SU-DHL-6 (cell line): ENCODE data around the gene PRR12.

Source experiments
- H2AFZ ChIP-seq: fragments of 200-600 bp; sonication (generic); 2 replicates; pipeline ENCODE4 v1.6.1; 2014; ENCODE audit warnings: low read depth, mild to moderate bottlenecking, moderate library complexity, mixed read lengths, antibody characterized with exemption, low read length; ENCODE audit not compliant: severe bottlenecking
- H3F3A ChIP-seq: fragments of 200-600 bp; shearing (Covaris generic); 2 replicates; pipeline ENCODE4 v1.6.0; 2016; ENCODE audit warnings: antibody characterized with exemption, mild to moderate bottlenecking; ENCODE audit not compliant: insufficient read depth
- H3K27ac ChIP-seq: fragments of 200-600 bp; sonication (generic); 2 replicates; pipeline ENCODE4 v1.5.1; 2016; ENCODE audit warnings: low read depth, mild to moderate bottlenecking, low read length, moderate library complexity, mixed read lengths
- H3K27me3 ChIP-seq: fragments of 200-600 bp; sonication (generic), shearing (Covaris generic); 2 replicates; pipeline ENCODE4 v1.6.0; 2014; ENCODE audit warnings: mild to moderate bottlenecking, low read length
- H3K36me3 ChIP-seq: fragments of 200-600 bp; sonication (generic); 2 replicates; pipeline ENCODE4 v1.6.1; 2014; ENCODE audit warnings: mild to moderate bottlenecking, low read length, mixed read lengths
- H3K4me2 ChIP-seq: fragments of 300-600, 200-600 bp; shearing (Covaris generic), sonication (generic); 2 replicates; pipeline ENCODE4 v1.6.0; 2014; ENCODE audit warnings: low read length, low read depth, mild to moderate bottlenecking; ENCODE audit not compliant: poor library complexity, severe bottlenecking
- H3K4me3 ChIP-seq: fragments of 200-600 bp; sonication (generic); 2 replicates; pipeline ENCODE4 v1.5.1; 2014; ENCODE audit warnings: antibody characterized with exemption, low read length, mild to moderate bottlenecking, mixed read lengths; ENCODE audit not compliant: insufficient read depth, poor library complexity, severe bottlenecking
- H3K79me2 ChIP-seq: fragments of 200-600 bp; sonication (generic); 2 replicates; pipeline ENCODE4 v1.6.1; 2014; ENCODE audit warnings: mild to moderate bottlenecking, low read length, moderate library complexity; ENCODE audit not compliant: insufficient read depth
- H3K9ac ChIP-seq: fragments of 200-600 bp; sonication (generic); 2 replicates; pipeline ENCODE4 v1.7.0; 2014; ENCODE audit warnings: mild to moderate bottlenecking, low read length
- H3K9me2 ChIP-seq: fragments of 200-600 bp; sonication (generic); replicated peaks from 2 replicates; pipeline ENCODE4 v1.6.1; 2014; ENCODE audit warnings: low read length; ENCODE audit not compliant: insufficient read depth
- H3K9me3 ChIP-seq: fragments of 200-600 bp; sonication (generic); 2 replicates; pipeline ENCODE4 v1.6.1; 2014; ENCODE audit warnings: low read length, mixed read lengths; ENCODE audit not compliant: insufficient read depth
- H4K20me1 ChIP-seq: fragments of 200-600 bp; sonication (generic); 2 replicates; pipeline ENCODE4 v1.6.1; 2014; ENCODE audit warnings: low read depth, mild to moderate bottlenecking, antibody characterized with exemption, low read length, moderate library complexity, mixed read lengths
- CTCF ChIP-seq: fragments of 200-600 bp; sonication (generic); IDR thresholded peaks from one replicate; pipeline ENCODE4 v1.5.1; 2017; ENCODE audit warnings: antibody characterized with exemption, mild to moderate bottlenecking, low read length, moderate library complexity; ENCODE audit not compliant: insufficient read depth, poor library complexity, severe bottlenecking
- EZH2phosphoT487 ChIP-seq: fragments of 200-600 bp; sonication (generic), shearing (Covaris generic); conservative IDR thresholded peaks from 2 replicates; pipeline ENCODE4 v1.6.1; 2018; ENCODE audit warnings: mild to moderate bottlenecking, antibody characterized with exemption, low read length, moderate library complexity, mixed read lengths

The PRR12 gene

DNA sequence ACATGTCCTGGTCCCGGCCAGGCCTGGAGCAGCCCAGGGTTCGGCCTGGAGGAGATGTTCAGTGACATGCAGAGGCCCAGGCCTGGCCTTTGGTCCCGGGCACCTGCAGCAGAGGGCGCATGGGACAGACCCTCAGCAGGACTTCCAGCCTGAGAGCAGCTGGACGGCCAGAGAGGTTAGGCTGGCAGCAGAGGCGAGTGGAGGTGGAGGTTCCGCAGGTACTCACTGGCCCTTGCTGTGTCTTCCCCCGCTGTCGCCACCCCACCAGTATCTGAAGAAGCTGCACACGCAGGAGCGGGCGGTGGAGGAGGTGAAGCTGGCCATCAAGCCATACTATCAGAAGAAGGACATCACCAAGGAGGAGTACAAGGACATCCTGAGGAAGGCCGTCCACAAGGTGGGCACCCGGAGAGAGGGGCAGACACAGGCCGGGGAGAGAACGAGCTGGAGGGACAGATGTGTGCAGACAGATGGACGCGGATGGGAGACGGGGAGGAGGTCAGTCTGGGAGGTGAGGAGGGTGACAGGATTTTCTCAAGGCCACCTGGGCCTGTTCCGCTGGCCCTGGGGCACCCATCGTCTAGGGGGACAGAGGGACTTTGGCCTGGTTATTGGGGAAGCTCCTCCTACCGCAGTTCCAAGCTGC, 66.6 kb downstream of the PRR12 start:
- Histone ChIP-seq H3K9me2 (no peaks in the 10 kb centered on the region), H4K20me1 (no peaks in the 10 kb centered on the region), H3F3A (0 out of 2 replicates have a peak, but pooled peaks cover 10% of the 10 kb centered on the region), H3K4me2 (no peak overlapping the region), H3K36me3 (0 out of 2 replicates have a peak, but pooled peaks cover 3% of the 10 kb centered on the region), H3K27ac (no peak overlapping the region), H3K9ac (no peak overlapping the region), H3K27me3 (no peaks in the 10 kb centered on the region), H2AFZ (no peak overlapping the region), H3K79me2 (no peaks in the 10 kb centered on the region), H3K9me3 (no peaks in the 10 kb centered on the region), H3K4me3 (no peak overlapping the region)
- TF ChIP-seq EZH2phosphoT487 (no peak), CTCF (no peak)

DNA sequence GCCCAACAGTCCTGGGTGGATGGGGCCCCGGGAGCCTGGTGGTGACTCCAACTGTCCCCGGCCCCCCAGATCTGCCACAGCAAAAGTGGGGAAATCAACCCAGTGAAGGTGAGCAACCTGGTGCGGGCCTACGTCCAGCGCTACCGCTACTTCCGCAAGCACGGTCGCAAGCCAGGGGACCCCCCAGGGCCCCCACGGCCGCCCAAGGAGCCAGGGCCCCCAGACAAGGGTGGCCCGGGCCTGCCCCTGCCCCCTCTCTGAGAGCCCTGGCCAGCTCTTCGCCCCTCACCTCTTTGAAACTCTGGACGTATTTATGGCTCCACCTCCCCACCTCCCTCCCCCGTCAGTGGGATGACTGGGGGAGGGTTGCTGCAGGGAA, 67.1 kb downstream of the PRR12 start:
- no peaks in the 10 kb centered on the region for H4K20me1 ChIP-seq
- peaks cover under 1% of the 10 kb centered on the region; the same call in 1 of the 2 replicates for H3K79me2 ChIP-seq
- no peaks in the 10 kb centered on the region for H3K9me3 ChIP-seq
- no peak overlapping the region for H3K4me3 ChIP-seq
- H3F3A ChIP-seq = 0 out of 2 replicates have a peak, but pooled peaks cover 10% of the 10 kb centered on the region
- H3K27ac ChIP-seq = no peak overlapping the region
- H3K4me2 ChIP-seq = no peak overlapping the region
- TF ChIP-seq CTCF (no peak), EZH2phosphoT487 (no peak)
- 0 out of 2 replicates have a peak, but pooled peaks cover 3% of the 10 kb centered on the region for H3K36me3 ChIP-seq
- H2AFZ ChIP-seq = no peak overlapping the region
- H3K9ac ChIP-seq = no peak overlapping the region
- H3K9me2 ChIP-seq = no peaks in the 10 kb centered on the region
- H3K27me3 ChIP-seq = no peaks in the 10 kb centered on the region

GRCh38 chr19:49658566-49659442, 67.8 kb downstream of the PRR12 start:
- no peaks in the 10 kb centered on the region for H3K27me3 ChIP-seq
- H3K9me3 ChIP-seq = no peaks in the 10 kb centered on the region
- no peak overlapping the region for H3K9ac ChIP-seq
- H3F3A ChIP-seq = 0 out of 2 replicates have a peak, but pooled peaks cover 10% of the 10 kb centered on the region
- H3K36me3 ChIP-seq = 0 out of 2 replicates have a peak, but pooled peaks cover 3% of the 10 kb centered on the region
- H3K27ac ChIP-seq = no peak overlapping the region
- H3K4me2 ChIP-seq = no peak overlapping the region
- no peak overlapping the region for H3K4me3 ChIP-seq
- H2AFZ ChIP-seq = no peak overlapping the region
- H4K20me1 ChIP-seq = no peaks in the 10 kb centered on the region
- H3K9me2 ChIP-seq = no peaks in the 10 kb centered on the region
- H3K79me2 ChIP-seq = peaks cover 7% of the 10 kb centered on the region
- no peak for TF ChIP-seq EZH2phosphoT487
